Astrocyte (in vitro differentiated cells and primary cell): ENCODE data around the gene ITGB8.

Experiments used
- EZH2 ChIP-seq: IDR thresholded peaks from 2 replicates; pipeline ENCODE4 v1.6.1; 2012; ENCODE audit warnings: mild to moderate bottlenecking, low read length, inconsistent platforms; ENCODE audit not compliant: insufficient read depth
- TF ChIP-seq, protein P1 (sequence below): IDR thresholded peaks from 2 replicates; pipeline ENCODE4 v1.5.1; 2011; ENCODE audit warnings: low read depth, mild to moderate bottlenecking, inconsistent platforms, low read length, moderate library complexity; ENCODE audit not compliant: insufficient read depth

DNA sequence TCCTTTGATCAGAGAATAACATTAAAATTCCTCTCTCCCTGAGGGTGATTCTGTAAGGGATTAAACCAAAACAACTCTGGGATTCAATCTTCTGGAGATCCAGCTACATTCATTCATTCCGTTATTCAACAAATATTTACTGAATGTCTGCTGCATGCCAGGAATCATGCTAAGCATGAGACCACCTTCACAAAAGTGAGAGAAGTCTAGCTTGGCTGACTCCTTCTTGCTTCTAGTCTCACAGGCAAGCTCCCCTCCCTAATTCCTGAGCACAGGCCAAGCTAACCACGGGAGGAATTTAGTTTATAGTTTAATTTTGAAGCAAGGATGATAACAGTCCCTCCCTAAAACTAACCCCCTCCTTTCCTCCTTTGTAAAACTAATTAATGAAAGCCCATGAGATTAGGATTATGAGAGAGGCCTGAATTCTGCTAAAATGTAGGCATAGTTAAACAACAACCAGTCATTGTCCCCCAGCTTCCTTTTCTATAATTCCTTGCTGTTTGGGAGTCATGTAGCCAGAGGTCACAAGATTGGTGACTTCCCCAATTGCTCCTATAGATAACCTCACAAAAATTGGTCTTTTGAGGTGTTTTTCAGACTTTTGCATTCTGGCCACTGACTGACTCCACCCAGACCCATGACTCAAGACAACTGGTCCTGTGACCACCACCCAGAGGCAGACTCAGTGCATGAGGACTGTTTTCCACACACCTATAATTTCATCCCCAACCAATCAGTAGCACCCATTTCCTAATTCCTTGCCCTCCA lies 113.5 kb downstream of the ITGB8 start:
- TF ChIP-seq, protein P1, sequence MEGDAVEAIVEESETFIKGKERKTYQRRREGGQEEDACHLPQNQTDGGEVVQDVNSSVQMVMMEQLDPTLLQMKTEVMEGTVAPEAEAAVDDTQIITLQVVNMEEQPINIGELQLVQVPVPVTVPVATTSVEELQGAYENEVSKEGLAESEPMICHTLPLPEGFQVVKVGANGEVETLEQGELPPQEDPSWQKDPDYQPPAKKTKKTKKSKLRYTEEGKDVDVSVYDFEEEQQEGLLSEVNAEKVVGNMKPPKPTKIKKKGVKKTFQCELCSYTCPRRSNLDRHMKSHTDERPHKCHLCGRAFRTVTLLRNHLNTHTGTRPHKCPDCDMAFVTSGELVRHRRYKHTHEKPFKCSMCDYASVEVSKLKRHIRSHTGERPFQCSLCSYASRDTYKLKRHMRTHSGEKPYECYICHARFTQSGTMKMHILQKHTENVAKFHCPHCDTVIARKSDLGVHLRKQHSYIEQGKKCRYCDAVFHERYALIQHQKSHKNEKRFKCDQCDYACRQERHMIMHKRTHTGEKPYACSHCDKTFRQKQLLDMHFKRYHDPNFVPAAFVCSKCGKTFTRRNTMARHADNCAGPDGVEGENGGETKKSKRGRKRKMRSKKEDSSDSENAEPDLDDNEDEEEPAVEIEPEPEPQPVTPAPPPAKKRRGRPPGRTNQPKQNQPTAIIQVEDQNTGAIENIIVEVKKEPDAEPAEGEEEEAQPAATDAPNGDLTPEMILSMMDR, result no peak
- no peak for TF ChIP-seq EZH2
